Mucosa of descending colon (tissue), 3 donors: ENCODE results near the gene TMTC1. TPM values are rescaled to one million over a fixed set of nuclear protein-coding genes. Genes with fewer than 3 reads are reported as not detected.
A peak's percentile ranks its signal among the peaks of the same experiment; 100 is the strongest.
"Not testable (repeated sequence)": the region's sequence is repeated elsewhere in the genome, so short reads cannot be mapped to it uniquely, and the experiment has no call there.

Experiments
- ATAC-seq: fragments of 200-7000 bp; cut with Tn5 transposase; one replicate; pipeline ENCODE4 v1.9.1; 2020; ENCODE audit warnings: mild to moderate bottlenecking, moderate library complexity
- DNase-seq, 3 donors: peaks; one replicate each; pipeline ENCODE4 v3.0.0-alpha.2; 2020
- H3K36me3 ChIP-seq: fragments of 200-600 bp; one replicate; pipeline ENCODE4 v1.8.0; 2021; ENCODE audit warnings: low read depth, mild to moderate bottlenecking
- H3K4me1 ChIP-seq: fragments of 200-600 bp; one replicate; pipeline ENCODE4 v1.8.0; 2021; ENCODE audit warnings: low read depth, mild to moderate bottlenecking
- H3K4me3 ChIP-seq: fragments of 200-600 bp; one replicate; pipeline ENCODE4 v1.8.0; 2021; ENCODE audit warnings: mild to moderate bottlenecking
- H3K9me3 ChIP-seq: fragments of 200-600 bp; one replicate; pipeline ENCODE4 v1.8.0; 2021; ENCODE audit warnings: mild to moderate bottlenecking
- intact Hi-C, 2 donors: fragments of 100-400 bp; cut with DNase I in 1 of 2; cut with micrococcal nuclease in 1 of 2; formaldehyde crosslinking; loops; one replicate each; pipeline versions ENCODE4 v1.11.0 to v1.11.1; 2022; cut with DNase I, micrococcal nuclease
- total RNA-seq, 3 donors: library from RNA; stranded (reverse); fragmentation: NEBNext Ultra II Directional in 2 of 3; extraction: Animal tissue kit (Norgen Biotek cat#: 25700) in 2 of 3; gene quantifications; one replicate each; pipeline versions ENCODE4 v1.2.1 to v1.2.4, GENCODE V29; 2021 to 2023
- TF ChIP-seq, protein P1 (sequence below): fragments of 200-600 bp; IDR thresholded peaks from one replicate; pipeline ENCODE4 v1.8.0; 2022; ENCODE audit warnings: antibody characterized with exemption, mild to moderate bottlenecking
- donor health status: DM: no; HTN: no; CAD: no; lungs with moderate emphysema.
- donor health status: DM: no; HTN: no; CAD: no.
- donor health status: DM: no; HTN: yes; CAD: no.

The TMTC1 gene
- total RNA-seq, 3 donors from 2014 or later: 2.5 to 49.1 (median 10.5) TPM

DNA sequence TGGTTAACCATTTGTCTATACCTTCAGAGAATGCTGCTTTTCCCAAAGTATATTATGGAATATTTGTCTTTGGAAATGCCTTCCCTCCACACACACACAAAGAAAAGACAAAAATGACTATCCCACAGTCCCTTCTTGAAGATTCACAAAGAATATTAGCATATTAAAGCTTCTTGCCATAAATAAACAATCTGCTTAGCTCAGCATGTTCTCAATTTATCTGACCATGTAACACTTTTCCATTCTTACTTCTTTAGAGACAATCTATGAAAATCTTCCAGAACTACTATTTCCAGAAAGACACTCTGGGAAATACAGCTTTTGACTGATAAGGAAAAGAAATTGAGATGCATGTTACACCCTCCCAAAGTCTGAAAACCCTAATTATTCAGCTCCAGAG, 227.4 kb downstream of the TMTC1 start:
- intact Hi-C loops: no loop called here
- Histone ChIP-seq H3K9me3 (no peaks in the 10 kb centered on the region), H3K36me3 (no peaks in the 10 kb centered on the region), H3K4me3 (no peak overlapping the region), H3K4me1 (no peaks in the 10 kb centered on the region)
- no peak for ATAC-seq
- TF ChIP-seq, protein P1, sequence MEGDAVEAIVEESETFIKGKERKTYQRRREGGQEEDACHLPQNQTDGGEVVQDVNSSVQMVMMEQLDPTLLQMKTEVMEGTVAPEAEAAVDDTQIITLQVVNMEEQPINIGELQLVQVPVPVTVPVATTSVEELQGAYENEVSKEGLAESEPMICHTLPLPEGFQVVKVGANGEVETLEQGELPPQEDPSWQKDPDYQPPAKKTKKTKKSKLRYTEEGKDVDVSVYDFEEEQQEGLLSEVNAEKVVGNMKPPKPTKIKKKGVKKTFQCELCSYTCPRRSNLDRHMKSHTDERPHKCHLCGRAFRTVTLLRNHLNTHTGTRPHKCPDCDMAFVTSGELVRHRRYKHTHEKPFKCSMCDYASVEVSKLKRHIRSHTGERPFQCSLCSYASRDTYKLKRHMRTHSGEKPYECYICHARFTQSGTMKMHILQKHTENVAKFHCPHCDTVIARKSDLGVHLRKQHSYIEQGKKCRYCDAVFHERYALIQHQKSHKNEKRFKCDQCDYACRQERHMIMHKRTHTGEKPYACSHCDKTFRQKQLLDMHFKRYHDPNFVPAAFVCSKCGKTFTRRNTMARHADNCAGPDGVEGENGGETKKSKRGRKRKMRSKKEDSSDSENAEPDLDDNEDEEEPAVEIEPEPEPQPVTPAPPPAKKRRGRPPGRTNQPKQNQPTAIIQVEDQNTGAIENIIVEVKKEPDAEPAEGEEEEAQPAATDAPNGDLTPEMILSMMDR: no peak
- DNase-seq: no peak

DNA sequence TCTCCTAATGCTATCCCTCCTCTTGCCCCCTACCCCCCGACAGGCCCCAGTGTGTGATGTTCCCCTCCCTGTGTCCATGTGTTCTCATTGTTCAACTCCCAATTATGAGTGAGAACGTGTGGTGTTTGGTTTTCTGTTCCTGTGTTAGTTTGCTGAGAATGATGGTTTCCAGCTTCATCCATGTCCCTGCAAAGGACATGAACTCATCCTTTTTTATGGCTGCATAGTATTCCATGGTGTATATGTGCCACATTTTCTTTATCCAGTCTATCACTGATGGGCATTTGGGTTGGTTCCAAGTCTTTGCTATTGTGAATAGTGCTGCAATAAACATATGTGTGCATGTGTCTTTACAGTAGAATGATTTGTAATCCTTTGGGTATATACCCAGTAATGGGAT, 228.3 kb downstream of the TMTC1 start:
- H3K4me3 ChIP-seq, DNase-seq, H3K9me3 ChIP-seq, intact Hi-C loops, ATAC-seq, H3K36me3 ChIP-seq, H3K4me1 ChIP-seq: not testable (repeated sequence)

DNA sequence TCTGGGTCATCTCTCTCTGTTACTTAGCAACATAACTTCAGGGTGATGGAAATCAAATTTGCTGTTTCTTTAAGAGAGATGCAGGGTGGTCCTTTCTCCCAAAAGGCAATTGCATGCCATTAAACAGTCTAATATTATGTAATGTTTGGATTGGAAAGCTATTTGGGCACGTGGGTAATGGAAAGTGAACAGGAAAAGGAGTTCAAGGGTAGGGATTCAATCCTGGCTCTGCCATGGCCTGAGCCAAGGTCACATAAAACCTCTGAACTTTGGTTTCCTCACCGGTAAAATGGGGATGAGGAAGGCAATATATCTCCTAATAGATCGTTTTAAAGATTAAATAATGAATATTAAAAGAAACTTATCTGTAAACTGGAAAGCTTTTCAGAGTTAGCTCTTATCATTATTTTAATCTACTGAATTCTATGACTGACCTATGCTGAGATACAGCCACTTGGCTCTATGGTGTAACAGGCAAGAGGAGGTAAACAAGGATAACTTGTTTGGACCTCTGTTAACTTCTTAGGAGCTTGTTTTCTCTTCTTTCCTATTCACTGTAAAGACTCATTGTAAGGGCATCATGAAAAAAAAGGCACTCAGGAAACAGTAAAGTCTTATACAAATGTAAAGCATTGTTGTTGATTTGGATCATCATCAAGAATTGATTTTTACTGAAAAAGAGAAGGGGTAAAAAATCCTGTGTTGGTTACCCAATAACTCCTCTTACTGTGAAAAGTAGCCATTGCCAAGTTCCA, 230.6 kb downstream of the TMTC1 start:
- Histone ChIP-seq H3K36me3 (no peaks in the 10 kb centered on the region), H3K4me3 (no peak overlapping the region), H3K9me3 (no peaks in the 10 kb centered on the region), H3K4me1 (no peaks in the 10 kb centered on the region)
- intact Hi-C loops: no loop called here
- TF ChIP-seq, protein P1: no peak
- no peak for DNase-seq
- ATAC-seq: no peak

DNA sequence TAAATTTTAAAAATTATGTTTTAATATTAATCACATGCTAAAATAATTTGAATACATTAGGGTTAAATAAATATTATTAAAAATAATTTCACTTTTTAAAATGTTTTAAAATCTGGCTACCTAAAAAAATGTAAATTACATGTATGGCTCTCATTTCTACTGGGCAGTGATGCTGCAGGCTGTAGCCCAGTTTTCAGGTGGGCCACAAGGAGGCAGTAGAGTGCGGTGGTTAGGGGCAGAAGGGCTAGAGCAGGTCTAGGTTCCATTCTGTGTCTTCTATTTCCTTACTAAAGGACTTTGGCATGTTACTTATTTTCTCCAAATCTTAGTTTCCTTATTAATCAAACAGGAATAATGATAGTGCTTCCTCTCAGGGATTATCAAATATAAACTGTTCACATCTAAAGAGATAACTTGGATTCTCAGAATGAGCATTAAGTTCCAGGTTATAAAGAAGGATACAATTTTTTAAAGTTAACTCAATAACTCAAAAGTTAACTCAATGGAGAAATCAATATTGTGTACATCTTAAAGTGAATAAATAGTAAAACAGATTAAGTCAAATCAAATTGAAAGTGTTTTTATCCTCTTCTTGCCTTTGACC, 231.3 kb downstream of the TMTC1 start:
- Histone ChIP-seq H3K4me1 (no peaks in the 10 kb centered on the region), H3K36me3 (no peaks in the 10 kb centered on the region), H3K9me3 (no peaks in the 10 kb centered on the region), H3K4me3 (no peak overlapping the region)
- peak; percentile 56 to 73 (median 59) for DNase-seq
- peak; percentile 90 for ATAC-seq
- TF ChIP-seq, protein P1: peak; percentile 67
- intact Hi-C loops: no loop called here

DNA sequence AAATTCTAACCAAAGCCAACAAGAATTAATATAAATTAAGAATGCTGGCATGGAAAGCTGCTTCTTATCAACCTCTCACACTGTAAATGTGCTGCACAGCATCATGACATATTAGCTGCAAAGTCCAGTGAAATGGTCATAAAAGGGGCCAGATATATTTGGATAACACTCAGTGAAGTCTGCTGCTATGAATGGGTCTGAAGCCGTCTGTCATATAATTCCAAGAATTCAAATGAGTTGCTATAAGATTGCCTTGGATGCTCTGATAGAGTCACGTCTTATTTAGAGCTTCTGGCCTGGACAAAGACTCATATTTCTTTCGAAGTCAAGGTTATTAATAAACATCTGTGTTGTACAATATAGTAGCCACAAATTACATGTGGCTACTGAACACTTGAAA, 231.9 kb downstream of the TMTC1 start:
- intact Hi-C loops: no loop called here
- TF ChIP-seq, protein P1: no peak
- DNase-seq (no peak), ATAC-seq (no peak)
- Histone ChIP-seq H3K4me1 (no peaks in the 10 kb centered on the region), H3K36me3 (no peaks in the 10 kb centered on the region), H3K4me3 (no peak overlapping the region), H3K9me3 (no peaks in the 10 kb centered on the region)

DNA sequence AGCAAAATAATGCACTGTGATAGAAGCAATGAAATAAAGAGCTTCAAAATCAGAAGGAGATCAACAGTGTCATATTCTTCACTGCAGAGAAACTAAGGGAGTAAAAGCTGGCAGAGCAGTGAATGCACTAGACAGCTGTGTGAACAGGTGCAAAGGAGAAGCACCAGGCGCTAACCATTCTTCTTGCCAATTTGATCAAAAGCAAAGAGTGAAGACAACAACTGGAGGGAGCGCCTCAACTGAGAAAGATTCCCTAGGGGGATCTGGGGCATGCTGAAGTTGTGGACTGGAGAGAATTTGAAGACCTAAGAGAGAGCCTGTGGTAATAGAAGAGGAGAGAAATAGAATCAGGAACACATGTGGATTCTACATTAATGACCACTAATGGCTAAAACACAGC, 235.9 kb downstream of the TMTC1 start:
- intact Hi-C loops: no loop called here
- H3K4me3 ChIP-seq: no peak overlapping the region
- ATAC-seq (no peak), DNase-seq (no peak)
- H3K36me3 ChIP-seq: no peaks in the 10 kb centered on the region
- H3K4me1 ChIP-seq: no peaks in the 10 kb centered on the region
- TF ChIP-seq, protein P1: no peak
- H3K9me3 ChIP-seq: no peaks in the 10 kb centered on the region
